Pons (tissue), 1 donor: Measurements from ENCODE around the gene ANO8.
"Not testable (repeated sequence)": the region's sequence is repeated elsewhere in the genome, so short reads cannot be mapped to it uniquely, and the experiment has no call there.

Source experiments
- DNase-seq: peaks from one replicate; pipeline ENCODE4 v3.0.0-alpha.2; 2016; ENCODE audit warnings: low spot score

The ANO8 gene

DNA sequence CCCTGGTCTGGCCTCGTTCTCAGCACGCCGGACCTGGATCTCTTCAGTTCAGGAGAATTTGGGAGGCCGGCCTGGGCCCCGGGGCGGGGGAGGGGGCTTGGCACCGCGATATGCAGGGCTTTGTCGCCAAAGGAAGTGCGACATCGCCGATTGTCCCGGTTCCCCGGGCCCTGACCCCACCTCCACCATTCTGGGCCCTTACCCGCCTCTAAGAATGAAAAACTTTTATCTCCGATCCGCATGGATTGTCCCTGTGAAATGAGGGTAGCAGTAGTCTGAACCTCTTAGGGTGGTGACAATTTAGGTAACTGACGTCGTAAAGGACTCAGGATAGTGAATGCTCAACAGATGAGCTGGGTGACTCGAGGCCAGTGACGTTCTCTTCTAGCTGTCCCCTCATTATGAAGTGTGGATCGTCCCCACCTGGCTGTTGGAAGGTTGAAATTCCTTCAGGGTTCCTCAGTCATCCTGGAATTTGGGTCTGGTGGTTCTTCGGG is 24.6 kb downstream of the ANO8 start:
- no peak for DNase-seq

- DNase-seq = peak; percentile 100
These were observed 25.3 kb downstream of the ANO8 start, which contains the start of gene DDA1 for GRCh38 chr19:17309198-17309964. TSS of gene DDA1 (plus strand) at chr19:17309563. CDS start at chr19:17309655, 92 bp downstream.

GRCh38 chr19:17307876-17308377 is 26.7 kb downstream of the ANO8 start:
- no peak for DNase-seq

GRCh38 chr19:17306285-17306714 is 28.4 kb downstream of the ANO8 start:
- peak; percentile 24 for DNase-seq

GRCh38 chr19:17305517-17306284 is 29.0 kb downstream of the ANO8 start, which contains the start of gene MRPL34:
TSS of gene MRPL34 (plus strand) at chr19:17305872. CDS start at chr19:17305893, 21 bp downstream.
- peak; percentile 98 for DNase-seq

DNA sequence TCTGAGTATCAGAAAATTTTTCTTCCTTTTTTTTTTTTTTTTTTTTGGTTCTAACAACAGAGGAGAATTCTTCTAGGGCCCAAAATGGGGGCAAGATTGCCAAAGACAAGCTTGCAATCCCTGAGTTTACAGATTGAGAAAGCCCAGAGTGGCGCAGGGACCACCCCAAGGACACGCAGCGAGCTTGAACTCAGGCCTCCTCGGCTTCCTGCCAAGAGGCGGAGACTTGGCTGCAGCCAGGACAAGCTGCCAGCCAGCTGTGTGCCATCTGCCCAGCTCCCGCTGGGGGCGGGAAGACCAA is 29.5 kb downstream of the ANO8 start:
- no peak for DNase-seq

- DNase-seq = peak; percentile 31
These were observed 30.1 kb downstream of the ANO8 start for GRCh38 chr19:17304386-17305215.

GRCh38 chr19:17303940-17304267 is 30.8 kb downstream of the ANO8 start:
- DNase-seq = no peak

DNA sequence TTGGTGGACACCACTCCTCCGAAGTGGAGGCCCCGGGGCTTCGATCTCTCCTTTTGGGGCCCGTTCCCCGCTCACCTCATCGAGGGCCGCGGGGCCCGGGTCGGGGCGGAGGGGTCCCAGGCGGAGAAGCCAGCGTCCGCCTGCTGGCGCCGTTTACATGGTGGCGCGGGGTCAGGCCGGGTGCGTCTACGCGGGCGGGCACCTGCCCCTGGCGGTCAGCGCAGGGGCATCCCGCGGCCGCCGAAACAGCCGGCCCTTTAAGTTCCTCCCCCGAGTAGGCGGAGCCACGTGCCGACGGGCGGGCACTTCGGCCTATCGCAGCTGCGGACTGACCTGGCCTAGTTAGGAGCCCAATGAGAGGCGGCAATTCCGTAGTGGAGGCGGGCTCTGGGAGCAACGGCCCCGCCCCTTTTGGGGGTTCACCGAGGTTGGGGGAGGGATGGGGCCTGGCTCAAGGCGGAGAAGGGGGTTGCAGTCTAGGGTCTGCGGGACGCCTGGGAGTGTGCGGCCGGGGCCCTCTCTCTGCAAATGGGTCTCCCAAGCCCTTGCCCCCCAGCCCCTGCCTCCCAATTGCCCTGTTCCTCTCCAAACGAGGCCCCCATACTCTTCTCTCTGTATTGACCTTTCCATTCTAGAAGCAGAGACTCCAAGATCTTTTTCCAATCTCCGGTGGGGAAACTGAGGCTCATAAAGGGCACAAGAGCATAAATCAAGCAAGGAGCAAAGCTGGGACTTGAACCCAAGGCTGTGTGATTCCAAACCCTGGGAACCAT is 31.3 kb downstream of the ANO8 start, which contains the start of gene ABHD8:
ABHD8 (minus strand) TSS at position 259 of the 773 bp plus-strand sequence. CDS start 1,809 bp downstream, outside the sequence.
- peak; percentile 89 for DNase-seq

- DNase-seq = no peak
These were observed 32.1 kb downstream of the ANO8 start for GRCh38 chr19:17302391-17303166.

- no peak for DNase-seq
These were observed 33.5 kb downstream of the ANO8 start for GRCh38 chr19:17300992-17301619.

DNA sequence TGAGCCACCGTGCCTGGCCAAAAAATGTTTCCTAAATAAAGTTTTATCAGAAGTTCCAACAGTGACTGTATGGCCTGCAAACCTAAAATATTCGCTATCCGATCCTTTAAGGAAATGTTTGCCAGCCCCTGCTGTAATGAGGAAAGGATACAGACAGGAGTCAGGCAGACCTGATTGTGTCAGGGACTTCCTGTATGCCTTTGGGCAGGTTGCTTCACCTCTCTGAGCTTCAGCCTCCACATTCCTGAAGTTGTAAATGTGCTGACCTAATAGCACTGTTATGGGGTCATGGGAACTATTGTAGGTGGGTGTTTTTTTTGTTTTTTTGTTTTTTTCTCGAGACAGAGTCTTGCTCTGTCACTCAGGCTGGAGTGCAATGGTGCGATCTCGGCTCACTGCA is 37.7 kb downstream of the ANO8 start:
- no peak for DNase-seq

GRCh38 chr19:17296273-17296672 is 38.4 kb downstream of the ANO8 start:
- DNase-seq = no peak

DNA sequence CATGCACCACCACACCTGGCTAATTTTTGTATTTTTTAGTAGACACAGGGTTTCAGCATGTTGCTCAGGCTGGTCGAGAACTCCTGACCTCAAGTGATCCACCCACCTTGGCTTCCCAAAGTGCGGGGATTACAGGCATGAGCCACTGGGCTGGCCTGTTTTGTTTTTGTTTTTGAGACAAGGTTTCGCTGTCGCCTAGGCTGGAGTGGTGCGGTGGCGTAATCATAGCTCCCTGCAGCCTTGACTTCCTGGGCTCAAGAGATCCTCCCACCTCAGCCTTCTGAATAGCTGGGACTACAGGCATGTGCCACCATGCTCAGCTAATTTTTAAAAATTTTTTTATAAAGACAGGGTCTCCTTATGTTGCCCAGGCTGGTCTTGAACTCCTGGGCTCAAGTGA is 39.1 kb downstream of the ANO8 start:
- not testable (repeated sequence) for DNase-seq

DNA sequence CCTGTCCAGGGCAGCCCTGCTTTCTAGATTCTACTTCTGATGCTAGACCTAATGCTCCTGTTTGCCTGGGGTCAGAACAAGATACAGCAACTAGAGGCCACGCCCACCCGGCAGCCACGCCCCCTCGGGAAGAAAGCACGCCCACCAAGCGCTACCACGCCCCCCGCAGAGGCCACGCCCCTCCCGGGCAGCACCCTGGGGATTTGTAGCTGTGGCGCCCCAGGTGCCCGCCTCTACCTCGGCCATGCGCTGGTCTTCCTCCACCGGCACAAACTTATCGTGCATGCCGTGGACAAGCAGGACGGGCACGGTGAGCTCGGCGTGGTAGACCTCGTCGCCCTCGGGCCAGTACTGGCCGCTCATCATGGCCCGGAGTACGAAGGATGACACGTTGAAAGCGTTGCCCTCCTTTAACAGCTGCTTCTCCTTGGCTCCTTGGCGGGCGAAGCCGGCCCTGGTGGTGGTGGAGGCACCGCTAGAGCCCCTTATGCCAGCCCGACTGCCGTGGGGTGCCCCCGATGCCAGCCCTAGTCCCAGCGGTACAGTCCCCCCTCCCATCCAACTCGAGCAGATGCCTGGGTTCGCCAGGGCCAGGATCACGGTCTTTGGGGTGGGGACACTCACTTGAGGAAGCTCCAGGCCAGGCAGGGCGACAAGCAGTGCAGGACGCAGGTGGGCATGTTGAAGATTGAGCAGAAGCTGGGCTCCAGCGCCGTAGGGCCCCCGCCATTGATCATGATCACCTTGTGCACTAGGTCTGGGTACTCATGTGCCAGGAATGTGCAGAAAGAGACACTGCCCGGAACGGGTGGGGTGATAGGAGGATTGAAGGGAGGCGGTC is 40.4 kb downstream of the ANO8 start:
- DNase-seq = no peak

GRCh38 chr19:17293605-17294004 is 41.0 kb downstream of the ANO8 start:
- no peak for DNase-seq

- peak; percentile 76 for DNase-seq
These were observed 42.2 kb downstream of the ANO8 start for GRCh38 chr19:17292301-17293074.

- DNase-seq = no peak
These were observed 45.2 kb downstream of the ANO8 start for GRCh38 chr19:17289489-17289888.
